MM.1S (cell line): ENCODE results near the gene CSE1L.

ENCODE experiments used
- DNase-seq: peaks from one replicate; pipeline ENCODE4 v3.0.0-alpha.2; 2015
- H2AFZ ChIP-seq: fragments of 300-600 bp; sonication (generic); 2 replicates; pipeline ENCODE4 v1.6.0; 2016; ENCODE audit warnings: antibody characterized with exemption, low read length
- H3F3A ChIP-seq: fragments of 300-600 bp; sonication (generic); 2 replicates; pipeline ENCODE4 v1.6.1; 2016; ENCODE audit warnings: mild to moderate bottlenecking, antibody characterized with exemption, low read length, moderate library complexity, mixed read lengths; ENCODE audit not compliant: insufficient read depth
- H3K27ac ChIP-seq: fragments of 300-600 bp; sonication (generic); 2 replicates; pipeline ENCODE4 v1.5.1; 2016; ENCODE audit warnings: mild to moderate bottlenecking, low read length
- H3K27me3 ChIP-seq: fragments of 300-600 bp; sonication (generic); replicated peaks from 2 replicates; pipeline ENCODE4 v1.6.0; 2016; ENCODE audit warnings: low read length; ENCODE audit not compliant: insufficient read depth
- H3K36me3 ChIP-seq: fragments of 300-600 bp; sonication (generic); replicated peaks from 2 replicates; pipeline ENCODE4 v1.6.1; 2016; ENCODE audit warnings: mild to moderate bottlenecking, low read length, mixed read lengths; ENCODE audit not compliant: insufficient read depth
- H3K4me1 ChIP-seq: fragments of 300-600 bp; sonication (generic); 2 replicates; pipeline ENCODE4 v1.6.1; 2016; ENCODE audit warnings: low read length, mixed read lengths
- H3K4me2 ChIP-seq: fragments of 300-600 bp; sonication (generic); 2 replicates; pipeline ENCODE4 v1.6.0; 2016; ENCODE audit warnings: low read depth, low read length
- H3K4me3 ChIP-seq: fragments of 300-600 bp; sonication (generic); 2 replicates; pipeline ENCODE4 v1.5.1; 2016; ENCODE audit warnings: low read length, mixed read lengths
- H3K79me2 ChIP-seq: fragments of 300-600 bp; sonication (generic); 2 replicates; pipeline ENCODE4 v1.6.1; 2016; ENCODE audit warnings: mixed run types, low read length, mixed read lengths
- H3K9ac ChIP-seq: fragments of 300-600 bp; sonication (generic); 2 replicates; pipeline ENCODE4 v1.6.1; 2016; ENCODE audit warnings: low read length, mixed read lengths
- H3K9me2 ChIP-seq: fragments of 300-600 bp; sonication (generic); replicated peaks from 2 replicates; pipeline ENCODE4 v1.6.1; 2016; ENCODE audit warnings: mild to moderate bottlenecking, low read length, mixed read lengths; ENCODE audit not compliant: insufficient read depth
- H3K9me3 ChIP-seq: fragments of 300-600 bp; sonication (generic); replicated peaks from 2 replicates; pipeline ENCODE4 v1.6.1; 2016; ENCODE audit warnings: mild to moderate bottlenecking, low read length, mixed read lengths; ENCODE audit not compliant: insufficient read depth
- H4K20me1 ChIP-seq: fragments of 300-600 bp; sonication (generic); 2 replicates; pipeline ENCODE4 v1.6.1; 2016; ENCODE audit warnings: mild to moderate bottlenecking, low read length, moderate library complexity, mixed read lengths; ENCODE audit not compliant: insufficient read depth
- CTCF ChIP-seq: fragments of 300-600 bp; sonication (generic); IDR thresholded peaks from 2 replicates; pipeline ENCODE4 v1.5.1; 2016; ENCODE audit warnings: antibody characterized with exemption, low read length, mixed read lengths
- EZH2 ChIP-seq: fragments of 300-600 bp; sonication (generic); optimal IDR thresholded peaks from 2 replicates; pipeline ENCODE3; 2017; ENCODE audit warnings: low read depth, mild to moderate bottlenecking, antibody characterized with exemption, low read length, mixed read lengths
- EZH2phosphoT487 ChIP-seq: fragments of 300-600 bp; sonication (generic); IDR thresholded peaks from 2 replicates; pipeline ENCODE4 v1.6.1; 2018; ENCODE audit warnings: antibody characterized with exemption, low read length

CSE1L gene

GRCh38 chr20:49030954-49031619, 15.0 kb upstream of the CSE1L start:
- Histone ChIP-seq H3K27ac (no peak overlapping the region), H3K9me3 (no peaks in the 10 kb centered on the region), H3K4me1 (no peaks in the 10 kb centered on the region), H3K27me3 (no peaks in the 10 kb centered on the region), H3K36me3 (peaks cover 10% of the 10 kb centered on the region; the same call in 1 of the 2 replicates), H3K79me2 (no peaks in the 10 kb centered on the region), H3K9me2 (no peaks in the 10 kb centered on the region), H4K20me1 (no peaks in the 10 kb centered on the region), H2AFZ (no peak overlapping the region), H3F3A (no peaks in the 10 kb centered on the region), H3K4me2 (no peak overlapping the region), H3K4me3 (no peak overlapping the region), H3K9ac (no peak overlapping the region)
- TF ChIP-seq EZH2 (no peak), EZH2phosphoT487 (no peak), CTCF (no peak)
- DNase-seq = no peak

- no peaks in the 10 kb centered on the region for H3K27me3 ChIP-seq
- H3K9me3 ChIP-seq = no peaks in the 10 kb centered on the region
- H4K20me1 ChIP-seq = no peaks in the 10 kb centered on the region
- no peak overlapping the region for H3K4me3 ChIP-seq
- no peaks in the 10 kb centered on the region for H3K9me2 ChIP-seq
- H3K4me1 ChIP-seq = peaks cover 2% of the 10 kb centered on the region; the same call in 1 of the 2 replicates
- H2AFZ ChIP-seq = no peak overlapping the region
- no peak for DNase-seq
- peaks cover 12% of the 10 kb centered on the region for H3F3A ChIP-seq
- no peak overlapping the region for H3K4me2 ChIP-seq
- H3K79me2 ChIP-seq = no peaks in the 10 kb centered on the region
- H3K27ac ChIP-seq = no peak overlapping the region
- TF ChIP-seq CTCF = no peak
- TF ChIP-seq EZH2 = no peak
- TF ChIP-seq EZH2phosphoT487 = no peak
- H3K9ac ChIP-seq = no peak overlapping the region
- H3K36me3 ChIP-seq = peaks cover 10% of the 10 kb centered on the region; the same call in 1 of the 2 replicates
Measured at GRCh38 chr20:49032455-49032854, 13.7 kb upstream of the CSE1L start.

- H3K27ac ChIP-seq = no peak overlapping the region
- peaks cover 5% of the 10 kb centered on the region; the same call in 1 of the 2 replicates for H3K36me3 ChIP-seq
- no peaks in the 10 kb centered on the region for H3K27me3 ChIP-seq
- H3K4me1 ChIP-seq = peaks cover 15% of the 10 kb centered on the region
- no peak overlapping the region for H3K4me2 ChIP-seq
- H3K9me3 ChIP-seq = no peaks in the 10 kb centered on the region
- H3K9ac ChIP-seq = no peak overlapping the region
- H3K9me2 ChIP-seq = no peaks in the 10 kb centered on the region
- no peak overlapping the region for H2AFZ ChIP-seq
- no peaks in the 10 kb centered on the region for H3K79me2 ChIP-seq
- TF ChIP-seq CTCF = no peak
- TF ChIP-seq EZH2 = no peak
- no peak for TF ChIP-seq EZH2phosphoT487
- no peaks in the 10 kb centered on the region for H4K20me1 ChIP-seq
- no peak for DNase-seq
- H3K4me3 ChIP-seq = no peak overlapping the region
- peaks cover 20% of the 10 kb centered on the region for H3F3A ChIP-seq
Measured at GRCh38 chr20:49034070-49034732, 11.9 kb upstream of the CSE1L start.
